ENCODE measurements around the gene TBC1D24.
A peak's percentile ranks its signal among the peaks of the same experiment; 100 is the strongest.

TBC1D24 gene

DNA sequence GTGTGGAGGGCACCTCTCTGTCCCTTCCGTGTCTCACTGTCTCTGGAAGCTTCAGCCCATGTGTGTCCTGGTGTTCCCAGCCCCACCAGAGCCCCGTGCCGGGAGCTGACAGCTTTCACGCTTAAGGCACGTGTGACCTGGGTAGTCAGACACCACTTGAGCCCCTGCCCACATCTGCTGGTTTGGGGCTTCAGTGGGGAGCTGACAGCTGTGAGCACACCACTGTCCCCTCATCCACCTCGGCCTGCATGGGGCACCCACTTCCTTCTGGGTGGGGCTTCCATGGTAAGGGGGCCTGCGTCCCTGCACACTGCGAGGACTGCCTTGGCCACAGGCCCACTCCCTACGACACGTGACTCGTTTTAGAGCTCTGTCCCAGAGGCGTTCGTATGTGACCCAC is 17.7 kb upstream of the TBC1D24 start:
- DNase-seq (ENCODE audit: extremely low read depth, low read depth), result no peak
- TF ChIP-seq, protein P1, sequence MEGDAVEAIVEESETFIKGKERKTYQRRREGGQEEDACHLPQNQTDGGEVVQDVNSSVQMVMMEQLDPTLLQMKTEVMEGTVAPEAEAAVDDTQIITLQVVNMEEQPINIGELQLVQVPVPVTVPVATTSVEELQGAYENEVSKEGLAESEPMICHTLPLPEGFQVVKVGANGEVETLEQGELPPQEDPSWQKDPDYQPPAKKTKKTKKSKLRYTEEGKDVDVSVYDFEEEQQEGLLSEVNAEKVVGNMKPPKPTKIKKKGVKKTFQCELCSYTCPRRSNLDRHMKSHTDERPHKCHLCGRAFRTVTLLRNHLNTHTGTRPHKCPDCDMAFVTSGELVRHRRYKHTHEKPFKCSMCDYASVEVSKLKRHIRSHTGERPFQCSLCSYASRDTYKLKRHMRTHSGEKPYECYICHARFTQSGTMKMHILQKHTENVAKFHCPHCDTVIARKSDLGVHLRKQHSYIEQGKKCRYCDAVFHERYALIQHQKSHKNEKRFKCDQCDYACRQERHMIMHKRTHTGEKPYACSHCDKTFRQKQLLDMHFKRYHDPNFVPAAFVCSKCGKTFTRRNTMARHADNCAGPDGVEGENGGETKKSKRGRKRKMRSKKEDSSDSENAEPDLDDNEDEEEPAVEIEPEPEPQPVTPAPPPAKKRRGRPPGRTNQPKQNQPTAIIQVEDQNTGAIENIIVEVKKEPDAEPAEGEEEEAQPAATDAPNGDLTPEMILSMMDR (IDR thresholded peaks at IDR 0.05; ENCODE audit: low read depth, low read length, missing control alignments), result no peak

DNA sequence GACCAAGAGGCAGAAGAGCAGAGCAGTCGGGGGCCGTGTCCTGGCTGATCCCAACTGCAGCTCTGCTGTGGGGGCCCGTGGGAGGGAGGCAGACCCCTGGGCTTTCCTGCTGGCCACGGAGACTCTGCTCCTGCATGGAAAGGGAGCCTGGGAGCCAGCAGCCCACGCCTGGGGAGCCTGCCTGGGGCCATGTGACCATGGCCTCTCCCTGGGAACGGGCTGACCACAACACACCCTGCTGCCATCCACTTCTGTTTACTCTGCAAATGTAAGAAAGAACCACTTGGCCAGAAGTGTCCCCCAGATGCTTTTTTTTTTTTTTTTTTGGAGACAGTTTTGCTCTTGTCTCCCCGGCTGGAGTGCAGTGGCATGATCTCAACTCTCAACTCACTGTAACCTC is 17.0 kb upstream of the TBC1D24 start:
- DNase-seq (ENCODE audit: extremely low read depth, low read depth), result no peak
- no peak overlapping the region for H3K4me3 ChIP-seq (replicated peaks; ENCODE audit: low read depth, low read length)
- TF ChIP-seq, protein P1 (IDR thresholded peaks at IDR 0.05; ENCODE audit: low read depth, low read length, missing control alignments), result no peak

More for the DNA sequence above, 17.7 kb upstream of the TBC1D24 start:
- no peak overlapping the region for H3K4me3 ChIP-seq (replicated peaks; ENCODE audit: low read depth, low read length)

DNA sequence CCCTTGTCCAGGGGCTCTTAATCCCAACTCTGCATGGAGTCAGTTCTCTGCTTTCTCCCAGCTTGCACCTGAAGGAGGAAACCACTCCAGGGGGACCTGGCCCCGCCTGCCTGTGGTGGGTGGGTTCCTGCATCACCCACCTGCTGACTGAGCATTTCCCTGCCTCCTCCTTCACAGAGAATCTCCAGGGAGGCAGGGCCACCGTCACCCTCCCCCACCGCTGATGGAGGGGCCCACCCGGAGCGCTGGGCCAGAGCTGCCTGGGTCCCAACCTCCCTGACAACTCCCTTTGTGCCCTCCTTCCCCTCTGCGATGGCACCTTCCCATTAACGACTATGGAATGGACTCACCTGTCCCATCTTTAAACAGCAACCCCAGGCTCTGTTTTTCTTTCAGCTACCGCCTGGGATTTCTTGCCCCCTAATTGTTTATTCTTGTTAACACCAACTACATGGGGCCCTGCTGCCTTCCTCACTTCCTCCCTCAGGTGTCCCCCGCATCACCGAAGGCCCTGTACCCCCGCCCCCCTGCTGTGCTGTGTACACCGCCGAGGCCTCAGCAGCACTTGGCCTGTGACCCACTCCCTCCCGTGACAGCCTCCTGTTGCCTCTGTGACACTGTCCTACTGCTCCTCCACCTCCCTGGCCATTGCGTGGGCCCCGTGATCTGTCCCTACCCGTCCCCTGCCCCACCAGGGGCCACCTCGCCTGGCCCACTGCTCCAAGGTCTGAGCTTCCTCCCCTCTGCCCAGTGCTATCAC is 15.9 kb upstream of the TBC1D24 start:
- TF ChIP-seq, protein P1 (IDR thresholded peaks at IDR 0.05; ENCODE audit: low read depth, low read length, missing control alignments), result no peak
- DNase-seq (ENCODE audit: extremely low read depth, low read depth), result no peak
- H3K4me3 ChIP-seq (replicated peaks; ENCODE audit: low read depth, low read length), result peak overlapping the region; percentile 57

DNA sequence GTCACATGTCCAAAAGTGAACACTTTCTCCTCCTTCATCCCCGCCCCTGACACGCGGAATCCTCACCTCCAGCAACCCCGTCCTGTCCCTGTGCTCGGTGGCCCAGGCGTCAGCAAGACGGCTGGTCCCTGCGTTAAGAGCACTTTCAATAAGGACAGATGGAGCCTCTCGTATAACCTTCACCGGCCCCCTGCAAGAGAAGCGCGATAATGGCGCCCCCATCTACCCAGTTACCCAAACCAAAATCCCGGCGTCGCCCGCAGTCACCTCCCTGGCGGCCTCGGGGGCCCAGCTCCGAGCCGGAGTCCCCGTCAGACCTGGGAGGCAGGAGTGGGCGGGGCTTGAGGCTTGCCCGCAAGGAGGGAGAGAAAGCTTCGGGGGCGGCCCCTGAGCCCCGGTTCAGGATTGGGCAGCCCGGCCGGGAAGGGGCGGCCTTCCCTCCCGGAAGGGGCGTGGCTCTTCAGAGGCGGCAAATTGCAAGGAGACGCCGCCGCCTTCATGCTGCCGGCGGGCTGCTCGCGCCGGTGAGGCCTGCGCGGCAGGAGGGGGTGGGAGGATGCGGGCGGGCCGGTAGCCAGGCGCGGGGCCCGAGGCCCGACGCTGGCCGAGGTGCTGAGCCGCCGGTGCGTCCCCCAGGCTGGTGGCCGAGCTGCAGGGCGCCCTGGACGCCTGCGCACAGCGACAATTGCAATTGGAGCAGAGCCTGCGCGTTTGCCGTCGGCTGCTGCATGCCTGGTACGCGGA is 15.1 kb upstream of the TBC1D24 start, which contains the start of gene TEDC2:
TSS of gene TEDC2 (plus strand) at position 463 of the 744 bp plus-strand sequence. CDS start at position 499, 36 bp downstream.
- TF ChIP-seq, protein P1 (IDR thresholded peaks at IDR 0.05; ENCODE audit: low read depth, low read length, missing control alignments), result no peak
- H3K4me3 ChIP-seq (replicated peaks; ENCODE audit: low read depth, low read length), result peak within 1 kb of the TSS; percentile 57
- DNase-seq (ENCODE audit: extremely low read depth, low read depth), result peak; percentile 68

DNA sequence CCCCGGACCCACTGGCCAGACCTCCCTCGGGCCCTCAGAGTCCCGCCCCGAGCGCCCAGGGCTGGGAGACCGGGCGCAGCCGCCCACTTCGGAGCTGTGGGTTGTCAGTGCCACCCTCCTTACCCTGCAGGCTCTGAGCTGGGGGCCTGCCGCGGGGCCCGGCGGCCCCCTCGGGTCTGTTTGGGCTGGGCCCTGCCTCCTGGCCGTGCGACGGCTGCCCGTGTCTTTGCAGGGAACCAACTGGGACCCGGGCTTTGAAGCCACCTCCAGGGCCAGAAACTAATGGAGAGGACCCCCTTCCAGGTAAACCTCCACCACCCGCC is 14.6 kb upstream of the TBC1D24 start:
- TF ChIP-seq, protein P1 (IDR thresholded peaks at IDR 0.05; ENCODE audit: low read depth, low read length, missing control alignments), result no peak
- peak overlapping the region; percentile 57 for H3K4me3 ChIP-seq (replicated peaks; ENCODE audit: low read depth, low read length)

DNA sequence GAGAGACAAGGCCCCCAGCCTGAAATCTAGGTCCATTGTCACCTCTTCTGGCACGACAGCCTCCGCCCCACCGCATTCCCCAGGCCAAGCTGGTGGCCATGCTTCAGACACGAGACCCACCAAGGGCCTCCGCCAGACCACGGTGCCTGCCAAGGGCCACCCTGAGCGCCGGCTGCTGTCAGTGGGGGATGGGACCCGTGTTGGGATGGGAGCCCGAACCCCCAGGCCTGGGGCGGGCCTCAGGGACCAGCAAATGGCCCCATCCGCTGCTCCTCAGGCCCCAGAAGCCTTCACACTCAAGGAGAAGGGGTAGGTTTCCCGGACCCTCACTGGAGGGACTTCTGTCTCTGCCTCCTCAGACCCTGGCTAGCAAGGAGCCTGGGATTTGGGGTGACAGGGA is 14.0 kb upstream of the TBC1D24 start:
- TF ChIP-seq, protein P1 (IDR thresholded peaks at IDR 0.05; ENCODE audit: low read depth, low read length, missing control alignments), result no peak
- DNase-seq (ENCODE audit: extremely low read depth, low read depth), result no peak
- peak overlapping the region; percentile 57 for H3K4me3 ChIP-seq (replicated peaks; ENCODE audit: low read depth, low read length)

More for the DNA sequence above, 14.6 kb upstream of the TBC1D24 start:
- DNase-seq (ENCODE audit: extremely low read depth, low read depth), result no peak

All from HFF-Myc (cell line).